Measurements from ENCODE around the gene ARL14EP. TPM values are rescaled to one million over a fixed set of nuclear protein-coding genes. Genes with fewer than 3 reads are reported as not detected.

ARL14EP gene
- total RNA-seq, 1 experiment from 2014 or later, result 85.9 TPM

DNA sequence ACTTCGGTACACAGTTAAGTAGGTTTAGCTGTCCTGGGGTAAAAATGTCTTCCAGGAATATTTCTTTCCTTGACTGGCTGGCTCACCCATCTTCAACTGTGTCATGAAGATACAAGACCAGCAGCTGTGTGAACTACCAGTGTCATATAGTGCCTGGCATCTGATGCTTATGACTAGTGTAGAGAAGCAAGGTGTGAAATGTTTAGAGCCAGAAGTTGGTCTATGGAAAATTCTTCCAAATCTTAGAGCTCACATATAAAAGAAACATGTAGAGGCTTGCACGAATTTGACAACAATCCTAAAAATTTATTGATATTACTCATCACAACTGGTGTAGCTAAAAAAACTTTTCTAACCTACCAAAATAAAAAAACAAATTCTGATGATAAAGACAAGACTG is 54.4 kb downstream of the ARL14EP start:
- Histone ChIP-seq H3K36me3 (ENCODE audit: insufficient read depth, low read length, poor library complexity, severe bottlenecking) (no peaks in the 10 kb centered on the region), H3K9me3 (ENCODE audit: low read depth, low read length, poor library complexity, severe bottlenecking) (no peaks in the 10 kb centered on the region), H3K4me3 (ENCODE audit: low read depth, low read length, poor library complexity, severe bottlenecking) (no peak overlapping the region), H3K27ac (ENCODE audit: low read depth, low read length, poor library complexity, severe bottlenecking) (no peak overlapping the region), H3K4me1 (ENCODE audit: insufficient read depth, low read length, poor library complexity, severe bottlenecking) (no peaks in the 10 kb centered on the region), H3K27me3 (replicated peaks; ENCODE audit: insufficient read depth, low read depth, low read length, poor library complexity) (no peaks in the 10 kb centered on the region)
- TF ChIP-seq EZH2 (IDR thresholded peaks at IDR 0.05; ENCODE audit: borderline replicate concordance, low read depth, low read length, poor library complexity, severe bottlenecking), result no peak
- TF ChIP-seq, protein P1, sequence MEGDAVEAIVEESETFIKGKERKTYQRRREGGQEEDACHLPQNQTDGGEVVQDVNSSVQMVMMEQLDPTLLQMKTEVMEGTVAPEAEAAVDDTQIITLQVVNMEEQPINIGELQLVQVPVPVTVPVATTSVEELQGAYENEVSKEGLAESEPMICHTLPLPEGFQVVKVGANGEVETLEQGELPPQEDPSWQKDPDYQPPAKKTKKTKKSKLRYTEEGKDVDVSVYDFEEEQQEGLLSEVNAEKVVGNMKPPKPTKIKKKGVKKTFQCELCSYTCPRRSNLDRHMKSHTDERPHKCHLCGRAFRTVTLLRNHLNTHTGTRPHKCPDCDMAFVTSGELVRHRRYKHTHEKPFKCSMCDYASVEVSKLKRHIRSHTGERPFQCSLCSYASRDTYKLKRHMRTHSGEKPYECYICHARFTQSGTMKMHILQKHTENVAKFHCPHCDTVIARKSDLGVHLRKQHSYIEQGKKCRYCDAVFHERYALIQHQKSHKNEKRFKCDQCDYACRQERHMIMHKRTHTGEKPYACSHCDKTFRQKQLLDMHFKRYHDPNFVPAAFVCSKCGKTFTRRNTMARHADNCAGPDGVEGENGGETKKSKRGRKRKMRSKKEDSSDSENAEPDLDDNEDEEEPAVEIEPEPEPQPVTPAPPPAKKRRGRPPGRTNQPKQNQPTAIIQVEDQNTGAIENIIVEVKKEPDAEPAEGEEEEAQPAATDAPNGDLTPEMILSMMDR (conservative IDR thresholded peaks at IDR 0.05; ENCODE audit: low read depth, low read length), result no peak
- CTCF ChIA-PET, result interaction anchor here (0.6 kb wide), 1 partner anchor 540 kb away, joined by 4 read pairs; no protein-coding TSS in a partner anchor
- no TSS peak for BruUV-seq (replicated peaks)
- intact Hi-C loops (cut with micrococcal nuclease; ENCODE audit: unreplicated experiment), result no loop called here
- no peak for DNase-seq (ENCODE audit: low spot score)
- POLR2A ChIA-PET (ENCODE audit: low non-redundant PET), result no interaction called here

DNA sequence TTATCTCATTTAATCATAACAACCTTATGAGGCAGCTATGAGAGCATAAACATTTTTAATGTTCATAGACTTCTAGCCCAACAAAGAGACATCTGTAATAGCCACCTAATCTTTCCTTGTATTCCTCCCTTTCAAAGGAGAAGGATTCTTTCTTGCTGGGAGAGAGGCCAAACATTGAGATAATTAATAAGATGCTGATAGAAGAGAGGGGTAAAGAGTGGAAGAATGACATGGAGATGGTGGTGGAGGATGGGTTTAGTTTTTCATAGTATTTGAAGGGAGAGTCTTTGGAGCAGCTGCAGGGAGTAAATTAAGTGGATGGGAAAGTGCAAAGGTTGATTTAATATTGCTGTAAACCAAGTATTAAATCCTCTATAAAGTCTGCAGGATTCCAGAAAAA is 57.9 kb downstream of the ARL14EP start:
- ChIA-PET POLR2A (ENCODE audit: low non-redundant PET) (no interaction called here), CTCF (no interaction called here)
- Histone ChIP-seq H3K9me3 (ENCODE audit: low read depth, low read length, poor library complexity, severe bottlenecking) (no peaks in the 10 kb centered on the region), H3K36me3 (ENCODE audit: insufficient read depth, low read length, poor library complexity, severe bottlenecking) (no peaks in the 10 kb centered on the region), H3K27ac (ENCODE audit: low read depth, low read length, poor library complexity, severe bottlenecking) (no peak overlapping the region), H3K4me3 (ENCODE audit: low read depth, low read length, poor library complexity, severe bottlenecking) (no peak overlapping the region), H3K4me1 (ENCODE audit: insufficient read depth, low read length, poor library complexity, severe bottlenecking) (no peaks in the 10 kb centered on the region), H3K27me3 (replicated peaks; ENCODE audit: insufficient read depth, low read depth, low read length, poor library complexity) (no peaks in the 10 kb centered on the region)
- no TSS peak for BruUV-seq (replicated peaks)
- TF ChIP-seq EZH2 (IDR thresholded peaks at IDR 0.05; ENCODE audit: borderline replicate concordance, low read depth, low read length, poor library complexity, severe bottlenecking), result no peak
- TF ChIP-seq, protein P1 (conservative IDR thresholded peaks at IDR 0.05; ENCODE audit: low read depth, low read length), result no peak
- DNase-seq (ENCODE audit: low spot score), result no peak
- intact Hi-C loops (cut with micrococcal nuclease; ENCODE audit: unreplicated experiment), result no loop called here

DNA sequence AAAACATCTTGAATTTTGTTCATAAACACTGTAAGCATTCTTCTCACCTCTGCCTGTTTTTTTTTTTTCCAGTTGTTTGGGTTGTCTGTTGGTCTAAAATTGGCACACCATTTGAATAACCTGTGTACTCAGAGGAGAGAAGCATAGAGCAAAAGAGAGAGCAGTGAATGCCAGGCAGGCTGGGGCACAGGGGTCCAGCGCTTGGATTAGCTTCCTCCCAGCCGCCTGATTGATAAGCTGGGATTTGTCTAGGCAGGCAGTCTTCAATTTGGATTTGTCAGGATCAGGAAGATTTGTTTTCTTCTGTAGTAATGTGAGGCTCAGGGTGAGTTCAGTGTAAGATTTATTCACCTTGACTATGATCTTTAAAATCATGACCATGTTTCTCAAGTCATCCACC is 59.0 kb downstream of the ARL14EP start:
- no peak for DNase-seq (ENCODE audit: low spot score)
- CTCF ChIA-PET, result no interaction called here
- POLR2A ChIA-PET (ENCODE audit: low non-redundant PET), result no interaction called here

More for the DNA sequence above, 59.0 kb downstream of the ARL14EP start:
- Histone ChIP-seq H3K27me3 (replicated peaks; ENCODE audit: insufficient read depth, low read depth, low read length, poor library complexity) (no peaks in the 10 kb centered on the region), H3K4me1 (ENCODE audit: insufficient read depth, low read length, poor library complexity, severe bottlenecking) (no peaks in the 10 kb centered on the region), H3K27ac (ENCODE audit: low read depth, low read length, poor library complexity, severe bottlenecking) (no peak overlapping the region), H3K9me3 (ENCODE audit: low read depth, low read length, poor library complexity, severe bottlenecking) (no peaks in the 10 kb centered on the region), H3K4me3 (ENCODE audit: low read depth, low read length, poor library complexity, severe bottlenecking) (no peak overlapping the region), H3K36me3 (ENCODE audit: insufficient read depth, low read length, poor library complexity, severe bottlenecking) (no peaks in the 10 kb centered on the region)
- BruUV-seq (replicated peaks), result no TSS peak
- intact Hi-C loops (cut with micrococcal nuclease; ENCODE audit: unreplicated experiment), result no loop called here
- no peak for TF ChIP-seq EZH2 (IDR thresholded peaks at IDR 0.05; ENCODE audit: borderline replicate concordance, low read depth, low read length, poor library complexity, severe bottlenecking)
- TF ChIP-seq, protein P1 (conservative IDR thresholded peaks at IDR 0.05; ENCODE audit: low read depth, low read length), result no peak

Other genes starting within 250 kb of the ARL14EP start
- gene FSHB, start 92.1 kb upstream of the ARL14EP start, total RNA-seq (2021), result not detected in 2 replicates

Measured in A673 (cell line).